GM23338 (cell line): ENCODE results near the gene CAMSAP1. TPM values are rescaled to one million over a fixed set of nuclear protein-coding genes. Genes with fewer than 3 reads are reported as not detected.

Experiments
- ATAC-seq: fragments of 200-7000 bp; cut with Tn5 transposase; 3 replicates; pipeline ENCODE4 v1.9.1; 2020
- DNase-seq: peaks from one replicate; pipeline ENCODE4 v3.0.0-alpha.2; 2015; ENCODE audit warnings: low spot score
- H2AFZ ChIP-seq: fragments of 200-600 bp; sonication (generic); 2 replicates; pipeline ENCODE4 v1.8.0; 2016; ENCODE audit warnings: antibody characterized with exemption, mild to moderate bottlenecking, moderate library complexity
- H3F3A ChIP-seq: fragments of 200-600 bp; sonication (generic); replicated peaks from 2 replicates; pipeline ENCODE4 v1.8.0; 2017; ENCODE audit warnings: antibody characterized with exemption, mixed run types, low read depth
- H3K27ac ChIP-seq: fragments of 200-600 bp; sonication (generic); 2 replicates; pipeline ENCODE4 v1.6.1; 2016; ENCODE audit warnings: low read depth
- H3K27me3 ChIP-seq: fragments of 200-600 bp; sonication (generic); 2 replicates; pipeline ENCODE4 v1.8.0; 2016; ENCODE audit warnings: mild to moderate bottlenecking, mixed run types, moderate library complexity; ENCODE audit not compliant: insufficient read depth
- H3K36me3 ChIP-seq: fragments of 200-600 bp; sonication (generic); 2 replicates; pipeline ENCODE4 v1.8.0; 2016; ENCODE audit warnings: mild to moderate bottlenecking; ENCODE audit not compliant: insufficient read depth
- H3K4me1 ChIP-seq: fragments of 200-600 bp; sonication (generic); 2 replicates; pipeline ENCODE4 v1.8.0; 2016; ENCODE audit warnings: mild to moderate bottlenecking, moderate library complexity; ENCODE audit not compliant: insufficient read depth
- H3K4me2 ChIP-seq: fragments of 200-600 bp; sonication (generic); 2 replicates; pipeline ENCODE4 v1.7.1; 2017; ENCODE audit warnings: mixed run types
- H3K4me3 ChIP-seq: fragments of 200-600 bp; sonication (generic); 2 replicates; pipeline ENCODE4 v1.6.1; 2016; ENCODE audit warnings: mixed run types
- H3K79me2 ChIP-seq: fragments of 200-600 bp; sonication (generic); replicated peaks from 2 replicates; pipeline ENCODE4 v1.8.0; 2017; ENCODE audit warnings: mild to moderate bottlenecking; ENCODE audit not compliant: insufficient read depth
- H3K9me2 ChIP-seq: fragments of 200-600 bp; sonication (generic); 2 replicates; pipeline ENCODE4 v1.8.0; 2017; ENCODE audit not compliant: insufficient read depth
- H4K20me1 ChIP-seq: fragments of 200-600 bp; sonication (generic); replicated peaks from 2 replicates; pipeline ENCODE4 v1.8.0; 2017; ENCODE audit warnings: mild to moderate bottlenecking; ENCODE audit not compliant: insufficient read depth
- H3K27ac Mint-ChIP-seq: 2 replicates; pipeline ENCODE4 v1.8.0; 2020; ENCODE audit warnings: inconsistent platforms, mild to moderate bottlenecking, moderate library complexity, mixed read lengths
- H3K27me3 Mint-ChIP-seq: 3 replicates; pipeline ENCODE4 v1.8.0; 2022; ENCODE audit warnings: low read depth, mild to moderate bottlenecking, moderate library complexity, mixed read lengths, inconsistent platforms; ENCODE audit not compliant: insufficient read depth, poor library complexity
- H3K36me3 Mint-ChIP-seq: 3 replicates; pipeline ENCODE4 v1.8.0; 2021; ENCODE audit warnings: low read depth, mild to moderate bottlenecking, inconsistent platforms, moderate library complexity, mixed read lengths
- H3K4me1 Mint-ChIP-seq: 3 replicates; pipeline ENCODE4 v1.8.0; 2020; ENCODE audit warnings: mild to moderate bottlenecking, inconsistent platforms, mixed read lengths
- H3K4me3 Mint-ChIP-seq: 3 replicates; pipeline ENCODE4 v1.8.0; 2021; ENCODE audit warnings: moderate library complexity, mild to moderate bottlenecking, inconsistent platforms, mixed read lengths
- H3K9me3 Mint-ChIP-seq: 3 replicates; pipeline ENCODE4 v1.8.0; 2020; ENCODE audit warnings: moderate library complexity, mild to moderate bottlenecking, inconsistent platforms, mixed read lengths
- CREB1 ChIP-seq: fragments of 250-450 bp; sonication (Bioruptor Pico); IDR thresholded peaks from 2 replicates; pipeline ENCODE4 v1.5.0; 2020; ENCODE audit warnings: low read depth, mild to moderate bottlenecking, moderate library complexity
- EZH2 ChIP-seq: fragments of 200-600 bp; sonication (generic); IDR thresholded peaks from one replicate; pipeline ENCODE4 v1.8.0; 2017; ENCODE audit warnings: antibody characterized with exemption, mild to moderate bottlenecking, low read depth; ENCODE audit not compliant: unreplicated experiment
- JUNB ChIP-seq: IDR thresholded peaks from one replicate; pipeline ENCODE4 v1.6.1; 2016; ENCODE audit warnings: antibody characterized with exemption; ENCODE audit not compliant: unreplicated experiment
- NANOG ChIP-seq: IDR thresholded peaks from 2 replicates; pipeline ENCODE4 v1.6.1; 2016; ENCODE audit warnings: antibody characterized with exemption, borderline replicate concordance
- REST ChIP-seq: IDR thresholded peaks from one replicate; pipeline ENCODE4 v1.6.1; 2018; ENCODE audit warnings: antibody characterized with exemption; ENCODE audit not compliant: unreplicated experiment
- STAT1 ChIP-seq: IDR thresholded peaks from one replicate; pipeline ENCODE4 v1.6.1; 2016; ENCODE audit warnings: antibody characterized with exemption; ENCODE audit not compliant: unreplicated experiment
- ZNF331 ChIP-seq: fragments of 250-450 bp; sonication (Bioruptor Pico); IDR thresholded peaks from 2 replicates; pipeline ENCODE4 v1.5.0; 2020; ENCODE audit warnings: low read depth, mild to moderate bottlenecking, moderate library complexity
- polyA plus RNA-seq: library from polyadenylated mRNA; unstranded; fragments of >200 nt; fragmentation: Nextera tagmentation; extraction: Ambion mirVana; gene quantifications from 2 replicates; pipeline ENCODE4 v1.2.1, GENCODE V29; 2016
- total RNA-seq: library from RNA; depleted of rRNA; stranded (reverse); fragments of >200 nt; shearing (Covaris generic); gene quantifications from 2 replicates; pipeline ENCODE4 v1.2.3, GENCODE V29; 2014

The CAMSAP1 gene
- total and polyA plus RNA-seq, 2 experiments from 2014 or later: 6.9 to 75.4 TPM

- TF ChIP-seq REST (no peak), ZNF331 (CRISPR knock-in tag) (no peak), EZH2 (no peak), JUNB (no peak)
These were observed 95.5 kb downstream of the CAMSAP1 start (continued) for GRCh38 chr9:135811801-135812200.

GRCh38 chr9:135810806-135811575 lies 96.4 kb downstream of the CAMSAP1 start:
- no peaks in the 10 kb centered on the region for H3K9me3 Mint-ChIP-seq
- H3K4me1 Mint-ChIP-seq: no peaks in the 10 kb centered on the region; the same call in 2 of the 3 replicates
- TF ChIP-seq REST: no peak
- no peak for TF ChIP-seq ZNF331 (CRISPR knock-in tag)
- no peak for TF ChIP-seq EZH2
- no peak for TF ChIP-seq STAT1
- no peak for TF ChIP-seq CREB1
- no peak for TF ChIP-seq NANOG
- DNase-seq: no peak
- Histone ChIP-seq H3K4me1 (no peaks in the 10 kb centered on the region), H3K9me2 (no peaks in the 10 kb centered on the region), H3K4me3 (no peak overlapping the region), H3K79me2 (no peaks in the 10 kb centered on the region), H3K27me3 (no peaks in the 10 kb centered on the region), H3K4me2 (no peak overlapping the region), H3K27ac (no peak overlapping the region), H2AFZ (no peak overlapping the region), H4K20me1 (peaks cover 6% of the 10 kb centered on the region), H3F3A (no peaks in the 10 kb centered on the region), H3K36me3 (peaks cover 11% of the 10 kb centered on the region; the same call in 1 of the 2 replicates)
- no peak overlapping the region for H3K27ac Mint-ChIP-seq
- H3K4me3 Mint-ChIP-seq: no peak overlapping the region
- peaks cover 63% of the 10 kb centered on the region for H3K36me3 Mint-ChIP-seq
- H3K27me3 Mint-ChIP-seq: peaks cover 10% of the 10 kb centered on the region
- no peak for ATAC-seq
